HG02870 (cell line): ENCODE data around the gene CAMK1D.

ENCODE experiments used
- ATAC-seq: cut with Tn5 transposase; IDR thresholded peaks from one replicate; pipeline ENCODE4 v1.9.1; 2021; ENCODE audit warnings: mild to moderate bottlenecking, moderate library complexity; ENCODE audit not compliant: unreplicated experiment

The CAMK1D gene

GRCh38 chr10:12510984-12511383 lies 161.6 kb downstream of the CAMK1D start:
- no peak for ATAC-seq

GRCh38 chr10:12511651-12512050 lies 162.3 kb downstream of the CAMK1D start:
- no peak for ATAC-seq

- ATAC-seq, result no peak
These were observed 163.1 kb downstream of the CAMK1D start for GRCh38 chr10:12512332-12513002.

GRCh38 chr10:12513003-12513365 lies 163.6 kb downstream of the CAMK1D start:
- ATAC-seq, result no peak

GRCh38 chr10:12513775-12514673 lies 164.7 kb downstream of the CAMK1D start:
- ATAC-seq, result no peak

- no peak for ATAC-seq
These were observed 168.7 kb downstream of the CAMK1D start for GRCh38 chr10:12518024-12518423.

GRCh38 chr10:12521423-12521822 lies 172.1 kb downstream of the CAMK1D start:
- no peak for ATAC-seq

GRCh38 chr10:12526311-12526710 lies 177.0 kb downstream of the CAMK1D start:
- ATAC-seq, result no peak

- no peak for ATAC-seq
These were observed 180.6 kb downstream of the CAMK1D start for GRCh38 chr10:12529976-12530375.

GRCh38 chr10:12531305-12532220 lies 182.2 kb downstream of the CAMK1D start:
- ATAC-seq, result no peak

- no peak for ATAC-seq
These were observed 183.8 kb downstream of the CAMK1D start for GRCh38 chr10:12533151-12533550.

GRCh38 chr10:12533723-12534122 lies 184.4 kb downstream of the CAMK1D start:
- ATAC-seq, result no peak

- no peak for ATAC-seq
These were observed 185.5 kb downstream of the CAMK1D start for GRCh38 chr10:12534824-12535223.

GRCh38 chr10:12535656-12536055 lies 186.3 kb downstream of the CAMK1D start:
- ATAC-seq, result no peak

- ATAC-seq, result no peak
These were observed 189.2 kb downstream of the CAMK1D start for GRCh38 chr10:12538491-12538995.

- no peak for ATAC-seq
These were observed 190.2 kb downstream of the CAMK1D start for GRCh38 chr10:12539350-12540164.

GRCh38 chr10:12540341-12540781 lies 191.0 kb downstream of the CAMK1D start:
- no peak for ATAC-seq

GRCh38 chr10:12541446-12542067 lies 192.2 kb downstream of the CAMK1D start:
- ATAC-seq, result no peak

- no peak for ATAC-seq
These were observed 192.9 kb downstream of the CAMK1D start for GRCh38 chr10:12542133-12542670.
